G401.6 (cell line): ENCODE results near the gene SERPING1.

Experiments used
- FAIRE-seq: peaks from 2 replicates; lab custom pipeline; 2012; peaks lifted over from hg19 to GRCh38; lab: Jason Lieb, UNC

The SERPING1 gene

DNA sequence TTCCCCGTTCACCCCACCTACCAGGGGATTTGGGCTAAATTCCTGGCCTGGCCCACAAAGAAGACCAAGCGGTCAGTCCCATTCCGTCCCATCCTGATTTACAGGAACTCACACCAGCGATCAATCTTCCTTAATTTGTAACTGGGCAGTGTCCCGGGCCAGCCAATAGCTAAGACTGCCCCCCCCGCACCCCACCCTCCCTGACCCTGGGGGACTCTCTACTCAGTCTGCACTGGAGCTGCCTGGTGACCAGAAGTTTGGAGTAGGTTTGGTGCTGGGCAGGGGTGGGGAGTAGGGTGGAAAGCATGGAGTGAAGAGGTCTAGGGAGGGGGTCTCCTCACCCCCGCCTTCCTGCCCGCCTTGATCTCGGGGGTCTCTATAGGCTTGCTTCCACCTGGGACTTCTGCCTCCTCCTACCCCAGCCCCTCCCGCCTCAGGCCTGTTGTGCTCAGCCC is at the start of gene SERPING1:
TSS of gene SERPING1 (plus strand) at position 225 of the 455 bp plus-strand sequence. CDS start 586 bp downstream, outside the sequence.
- FAIRE-seq: no peak

DNA sequence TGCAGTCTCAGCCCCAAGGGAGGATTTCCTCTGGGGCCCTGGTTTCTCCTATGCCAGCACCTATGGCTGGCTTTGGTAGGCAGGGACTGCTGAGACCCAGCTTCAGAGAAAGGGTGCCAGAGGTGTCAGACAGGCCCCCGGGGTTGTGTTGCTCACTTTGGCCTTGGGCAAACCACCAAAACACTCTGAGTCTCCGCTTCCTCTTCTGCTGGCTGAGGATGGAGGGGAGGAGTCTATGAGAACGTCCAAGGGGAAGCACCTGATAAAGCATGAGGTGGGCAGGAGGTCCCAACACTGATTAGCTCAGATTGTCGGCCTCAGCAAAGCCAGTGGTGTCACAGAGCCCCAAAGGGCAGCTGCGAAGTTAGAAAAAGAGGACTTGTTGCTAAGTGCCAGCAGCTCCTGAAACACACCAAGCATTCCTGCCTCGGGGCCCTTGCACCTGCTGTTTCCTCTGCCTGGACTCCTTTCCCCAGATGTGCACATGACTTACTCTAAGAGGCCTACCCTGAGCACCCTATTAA is 49.6 kb upstream of the SERPING1 start:
- FAIRE-seq: no peak

DNA sequence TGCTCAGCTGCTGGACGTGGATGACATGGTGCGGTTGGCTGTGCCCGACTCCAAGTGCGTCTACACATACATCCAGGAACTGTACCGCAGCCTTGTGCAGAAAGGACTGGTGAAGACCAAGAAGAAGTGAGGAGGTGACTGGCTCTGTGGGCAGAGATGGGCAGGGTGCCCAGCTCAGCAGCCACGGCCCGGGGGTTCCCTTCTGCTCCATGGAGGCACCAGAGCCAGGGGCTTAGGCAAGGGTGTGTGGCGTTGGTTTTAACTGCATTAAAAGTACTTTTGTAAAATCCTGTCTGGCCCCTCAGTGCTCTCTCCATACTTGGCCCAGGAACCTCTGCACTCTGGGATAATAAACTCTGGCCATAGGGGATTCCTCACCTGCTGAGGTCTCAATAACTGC is 47.5 kb upstream of the SERPING1 start:
- FAIRE-seq: no peak

DNA sequence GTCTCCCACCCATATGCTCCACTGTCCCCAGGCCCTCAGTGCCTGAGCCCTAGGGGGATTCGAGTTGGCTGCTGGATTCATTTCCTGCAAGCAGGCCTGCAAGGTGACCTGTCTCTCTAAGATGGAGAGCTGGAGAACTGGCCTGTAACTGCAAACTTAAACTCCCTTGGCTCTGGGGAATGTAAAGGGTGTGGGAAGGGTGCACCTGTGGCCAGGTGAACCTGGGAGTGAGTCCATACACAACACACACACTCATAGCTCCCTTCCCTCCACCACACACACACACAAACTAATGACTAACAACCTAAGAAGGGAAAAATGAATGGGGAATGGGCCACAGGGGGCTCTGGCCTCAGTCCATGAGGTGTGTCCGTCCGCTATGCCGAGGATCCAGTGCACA is 45.5 kb upstream of the SERPING1 start:
- FAIRE-seq: no peak

DNA sequence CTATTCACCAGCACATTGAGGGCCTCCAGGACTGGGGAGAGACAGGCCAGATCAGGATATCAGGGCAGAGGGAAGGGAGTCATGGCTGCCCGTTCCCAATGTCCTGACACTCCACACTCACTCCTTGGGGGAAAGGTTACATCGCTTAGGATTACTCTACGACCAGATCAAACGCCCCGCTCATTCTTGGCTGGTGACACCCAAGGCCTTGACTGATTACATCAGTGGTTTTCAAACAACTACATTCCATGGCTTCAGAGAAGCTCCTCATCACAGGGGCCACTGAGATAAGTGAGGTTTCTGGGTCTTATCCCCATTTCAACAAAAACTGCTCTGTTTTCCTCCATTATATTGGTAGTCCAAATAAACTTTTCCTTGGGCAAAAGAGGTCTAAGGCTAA is 45.0 kb upstream of the SERPING1 start:
- no peak for FAIRE-seq

DNA sequence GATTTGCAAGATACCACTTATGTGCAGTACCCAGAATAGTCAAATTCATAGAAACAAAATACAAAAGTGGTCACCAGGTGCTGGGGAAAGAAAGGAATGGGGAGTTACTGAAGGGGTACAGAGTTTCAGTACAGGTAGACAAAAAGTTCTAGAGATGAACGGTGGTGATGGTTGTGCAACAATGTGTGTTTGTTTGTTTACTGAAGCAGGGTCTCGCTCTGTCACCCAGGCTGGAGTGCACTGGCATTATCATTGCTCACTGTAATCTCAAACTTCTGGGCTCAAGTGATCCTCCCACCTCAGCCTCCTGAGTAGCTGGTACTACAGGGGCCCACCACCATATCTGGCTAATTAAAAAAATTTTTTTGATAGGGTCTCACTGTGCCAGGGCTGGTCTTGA is 42.1 kb upstream of the SERPING1 start:
- no peak for FAIRE-seq

DNA sequence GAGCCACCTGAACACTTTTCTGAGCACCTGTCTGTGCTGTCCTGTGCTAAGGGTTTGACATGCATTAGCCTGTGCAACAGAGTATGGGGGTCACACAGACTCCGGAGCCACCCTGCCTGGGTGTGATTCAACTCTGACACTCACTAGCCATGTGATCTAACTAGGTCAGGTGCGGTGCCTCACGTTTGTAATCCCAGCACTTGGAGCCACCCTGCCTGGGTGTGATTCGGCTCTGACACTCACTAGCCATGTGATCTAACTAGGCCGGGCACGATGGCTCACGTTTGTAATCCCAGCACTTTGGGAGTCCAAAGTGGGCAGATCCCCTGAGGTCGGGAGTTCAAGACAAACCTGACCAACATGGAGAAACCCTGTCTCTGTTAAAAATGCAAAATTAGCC is 41.4 kb upstream of the SERPING1 start:
- no peak for FAIRE-seq

DNA sequence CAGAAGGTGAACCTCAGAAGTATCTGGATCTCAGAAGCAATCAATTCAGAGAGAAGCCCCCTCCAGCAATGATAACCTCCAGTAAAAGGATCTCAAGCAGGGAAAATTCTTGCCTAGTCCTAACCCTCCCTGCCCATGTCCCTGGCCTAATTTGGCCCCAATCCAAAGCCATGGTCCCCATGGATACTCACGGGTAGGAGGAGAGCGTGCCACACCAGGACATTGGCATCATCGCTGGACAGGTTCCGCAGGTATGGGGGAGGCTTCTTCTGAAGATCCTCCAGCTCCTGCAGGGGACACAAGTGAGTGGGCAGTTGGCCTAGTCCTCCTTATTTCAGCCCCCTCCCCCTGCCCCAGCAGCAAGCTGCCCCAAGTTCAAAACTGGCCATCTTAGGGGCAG is 37.3 kb upstream of the SERPING1 start:
- no peak for FAIRE-seq

DNA sequence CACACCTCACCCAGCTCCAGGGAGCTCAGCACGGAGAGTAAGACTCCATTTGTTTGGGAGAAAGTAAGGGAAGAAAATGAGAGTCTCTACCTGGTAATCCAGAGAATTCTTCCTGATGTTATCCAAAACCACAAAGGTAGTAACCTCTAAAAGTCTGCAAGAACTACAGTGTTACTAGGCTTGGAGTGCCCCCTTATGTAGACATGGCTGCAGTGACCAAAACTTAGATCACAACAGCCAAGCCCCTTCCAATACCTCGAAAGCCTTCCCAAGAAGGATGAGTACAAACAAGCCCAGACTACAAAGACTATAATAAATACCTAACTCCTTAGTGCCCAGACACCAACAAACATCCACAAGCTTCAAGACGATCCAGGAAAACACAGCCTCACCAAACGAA is 34.9 kb upstream of the SERPING1 start:
- peak; percentile 90 for FAIRE-seq

DNA sequence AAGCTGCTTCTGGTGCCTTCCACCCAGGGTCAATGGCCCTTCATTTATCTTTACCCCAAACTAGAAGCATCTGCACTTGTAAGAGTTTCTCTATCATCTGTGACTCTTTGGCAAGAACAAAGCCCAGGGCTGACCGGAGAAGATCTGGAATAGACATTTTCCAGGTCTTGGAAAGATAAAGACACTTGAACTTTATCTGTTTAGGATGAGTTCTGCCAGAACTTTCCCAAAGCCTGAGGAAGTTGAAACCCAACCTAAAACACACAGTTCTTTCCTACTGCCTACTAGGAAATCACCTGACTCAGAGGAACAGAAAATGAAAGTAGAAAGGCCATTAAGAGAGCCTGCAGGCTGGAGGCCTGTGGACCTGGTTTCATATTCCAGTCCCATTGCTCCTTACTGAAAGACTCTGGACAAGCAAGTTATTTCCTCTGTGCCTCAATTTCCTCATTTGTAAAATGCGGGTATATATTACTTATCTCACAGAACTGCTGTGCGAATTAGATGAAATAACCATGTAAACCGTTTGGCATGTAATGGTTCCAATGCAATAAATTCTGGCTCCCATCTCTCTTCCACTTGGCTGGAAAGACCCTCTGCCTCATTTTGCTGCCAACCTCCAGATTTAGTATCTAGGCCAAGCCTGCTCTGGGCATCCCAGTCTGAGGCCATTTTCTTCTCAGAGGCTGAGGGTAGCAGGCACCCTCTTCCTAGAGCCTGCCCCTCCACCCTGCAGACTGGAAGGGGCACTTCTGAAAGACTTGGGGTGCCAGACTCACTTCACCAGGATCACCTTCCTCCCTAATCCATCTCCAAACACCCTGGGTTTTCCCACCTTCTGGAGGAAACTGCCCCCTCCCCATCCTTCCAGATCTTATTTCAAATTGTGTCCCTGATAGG is 31.2 kb upstream of the SERPING1 start:
- no peak for FAIRE-seq

DNA sequence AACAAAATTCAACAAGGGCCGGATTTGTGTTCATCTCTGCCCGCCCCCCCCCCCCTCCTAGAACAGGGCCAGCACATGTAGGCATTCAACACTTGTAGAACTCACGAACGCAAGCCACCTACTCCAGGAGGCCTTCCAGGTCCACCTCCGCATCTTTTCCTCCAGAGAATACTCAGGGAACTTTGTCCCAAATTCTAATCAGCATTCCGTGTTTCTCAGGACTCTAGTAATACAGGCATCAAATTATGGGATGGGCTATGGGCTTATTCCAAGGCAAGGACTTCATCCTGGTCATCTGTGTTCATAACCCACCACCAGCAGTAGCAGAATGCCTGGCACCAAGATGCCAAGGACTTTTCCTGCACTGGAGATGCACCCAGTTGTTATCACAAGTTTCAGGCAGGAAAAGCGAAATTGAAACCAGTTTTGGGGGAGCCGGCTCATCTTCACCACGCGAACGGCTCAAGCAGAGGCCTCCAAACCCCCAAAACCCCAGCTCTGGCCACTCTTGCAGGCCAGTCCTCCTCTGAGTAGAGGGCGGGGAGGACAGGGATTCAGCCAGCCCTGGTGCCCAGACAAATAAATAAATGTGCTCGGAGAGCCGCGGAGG is 30.5 kb upstream of the SERPING1 start:
- no peak for FAIRE-seq

DNA sequence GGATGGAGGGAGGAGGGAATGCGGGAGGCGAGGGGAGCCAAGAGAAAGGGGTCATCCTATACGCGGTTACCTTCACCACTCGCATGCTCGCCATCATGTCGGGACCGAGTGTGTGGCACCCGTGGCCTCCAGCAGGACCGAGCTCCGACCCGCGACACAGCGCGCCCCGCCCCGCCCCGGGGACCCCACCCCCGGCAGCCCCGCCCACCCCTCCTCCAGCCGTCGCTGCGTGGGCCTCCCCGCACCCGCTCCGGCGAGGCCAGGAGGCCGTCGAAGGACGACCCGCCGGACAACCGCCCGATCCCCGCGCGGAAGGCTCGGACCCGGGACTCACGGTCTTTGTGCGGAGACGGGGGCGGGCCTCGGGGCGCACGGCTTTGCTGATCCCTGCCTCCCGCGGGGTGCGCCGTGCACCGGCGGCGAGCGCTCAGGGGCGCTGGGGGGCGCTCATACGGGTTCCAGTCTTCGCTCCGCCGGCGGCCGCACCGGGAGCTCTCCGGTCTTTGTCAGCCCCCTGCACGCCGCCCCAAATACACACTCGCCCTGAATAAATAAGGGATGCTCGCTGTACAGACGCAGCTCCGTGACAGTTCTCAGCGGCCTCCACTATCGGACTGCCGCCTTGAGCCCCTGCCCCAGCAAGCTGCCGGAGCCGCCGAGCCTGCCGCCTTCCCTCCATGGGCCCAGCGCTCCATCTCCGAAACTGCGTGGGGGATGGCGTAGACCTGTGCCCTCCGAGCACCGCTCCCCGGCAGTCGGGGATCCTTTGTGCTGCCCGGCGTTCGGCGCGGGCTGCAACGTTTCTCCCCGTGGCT is 29.8 kb upstream of the SERPING1 start, which contains the start of gene UBE2L6:
TSS of gene UBE2L6 (minus strand) at position 158 of the 815 bp plus-strand sequence. CDS start at position 97, 61 bp downstream.
- no peak for FAIRE-seq

DNA sequence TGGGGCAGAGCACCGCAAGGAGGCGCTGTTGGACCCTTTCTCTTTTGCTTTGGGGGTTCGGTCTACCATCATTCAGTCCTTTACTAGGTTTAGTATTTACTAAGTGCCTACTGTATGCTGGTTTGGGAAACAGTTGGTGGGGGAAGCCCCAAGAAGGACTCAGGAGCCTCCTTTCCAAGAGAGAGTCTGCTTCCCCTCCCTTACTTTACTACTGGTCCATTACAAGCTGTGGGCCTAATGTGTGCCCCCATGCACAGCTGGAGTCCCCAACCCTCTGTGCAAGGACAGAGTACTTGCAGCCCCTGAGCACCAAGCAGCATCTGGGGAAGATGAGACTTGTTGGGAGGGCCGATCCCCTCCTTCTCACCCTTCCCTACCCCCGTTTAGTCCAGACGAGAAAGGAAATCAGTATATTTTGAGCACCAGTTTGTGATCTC is 29.1 kb upstream of the SERPING1 start:
- no peak for FAIRE-seq

DNA sequence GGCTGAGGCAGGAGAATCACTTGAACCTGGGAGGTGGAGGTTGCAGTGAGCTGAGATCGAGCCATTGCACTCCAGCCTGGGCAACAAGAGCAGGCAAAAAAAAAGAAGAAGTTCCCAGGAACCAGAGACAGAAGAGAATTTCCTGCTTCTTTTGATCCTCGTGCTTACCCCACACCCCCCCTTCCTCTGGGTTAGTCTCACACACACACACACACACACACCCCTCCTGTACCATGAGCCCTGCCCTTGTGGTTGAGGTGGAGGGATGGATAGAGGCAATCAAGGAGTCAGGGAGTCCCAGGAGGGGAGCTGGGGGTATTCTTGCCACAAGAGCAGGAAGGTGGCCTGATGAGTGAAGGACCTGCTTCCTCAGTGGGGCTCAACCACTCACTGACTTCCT is 25.9 kb upstream of the SERPING1 start:
- FAIRE-seq: no peak

DNA sequence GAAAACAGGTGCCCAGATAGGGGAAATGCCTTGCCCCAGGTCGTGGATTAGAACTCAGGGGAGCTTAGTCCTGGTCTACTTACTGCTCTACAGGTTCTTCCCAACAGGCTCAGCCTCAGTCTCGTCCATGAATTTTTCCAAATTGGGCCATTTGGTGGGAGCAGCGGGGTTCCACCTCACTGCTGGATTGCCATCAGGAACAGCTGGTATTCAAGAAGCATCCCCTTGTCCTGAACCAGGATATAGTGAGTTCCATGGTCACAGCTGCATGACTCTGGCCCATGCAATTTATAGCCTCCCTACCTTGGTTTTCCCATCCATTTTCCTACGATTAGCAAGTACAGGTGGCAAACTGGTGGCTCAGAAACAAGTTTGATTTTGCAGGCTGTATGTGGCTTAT is 23.4 kb upstream of the SERPING1 start:
- FAIRE-seq: no peak

DNA sequence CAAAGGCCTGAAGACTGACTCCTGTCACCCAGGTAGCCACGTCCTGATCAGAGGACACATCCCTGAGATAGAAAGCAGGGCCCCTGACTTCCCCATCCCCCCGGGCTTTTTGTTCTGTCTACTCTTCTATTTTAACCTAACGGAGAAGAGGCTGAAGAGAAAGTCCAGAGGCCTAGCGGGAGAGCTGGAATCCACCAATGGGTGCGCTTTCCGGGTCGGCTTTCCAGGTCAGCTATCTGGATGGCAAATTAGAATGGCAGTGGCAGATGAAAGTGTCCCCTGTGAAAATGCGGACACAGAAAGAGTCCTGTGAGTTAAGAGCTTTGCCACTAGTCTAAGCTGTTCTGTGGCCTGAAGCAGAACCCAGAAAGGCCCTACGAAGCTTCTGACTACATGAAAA is 13.1 kb upstream of the SERPING1 start:
- no peak for FAIRE-seq

DNA sequence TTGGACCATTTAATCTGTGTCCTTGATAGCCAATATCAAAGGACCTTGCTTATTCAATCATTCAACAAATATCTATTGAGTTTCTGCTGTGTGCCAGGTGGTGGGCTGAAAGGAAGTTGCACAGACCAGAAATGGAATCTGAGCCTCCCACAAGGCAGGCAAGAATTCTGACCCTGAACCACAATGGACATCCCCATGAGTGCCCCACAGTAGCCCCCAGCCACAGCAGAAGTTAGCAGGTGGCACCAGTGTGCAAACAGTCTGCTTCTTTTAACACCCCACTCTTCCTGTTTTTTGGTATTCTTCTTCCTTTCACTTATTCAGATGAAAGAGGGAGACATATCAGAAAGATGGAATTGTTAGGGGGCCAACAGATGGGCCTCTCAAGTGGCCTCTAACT is 12.2 kb upstream of the SERPING1 start:
- FAIRE-seq: no peak

DNA sequence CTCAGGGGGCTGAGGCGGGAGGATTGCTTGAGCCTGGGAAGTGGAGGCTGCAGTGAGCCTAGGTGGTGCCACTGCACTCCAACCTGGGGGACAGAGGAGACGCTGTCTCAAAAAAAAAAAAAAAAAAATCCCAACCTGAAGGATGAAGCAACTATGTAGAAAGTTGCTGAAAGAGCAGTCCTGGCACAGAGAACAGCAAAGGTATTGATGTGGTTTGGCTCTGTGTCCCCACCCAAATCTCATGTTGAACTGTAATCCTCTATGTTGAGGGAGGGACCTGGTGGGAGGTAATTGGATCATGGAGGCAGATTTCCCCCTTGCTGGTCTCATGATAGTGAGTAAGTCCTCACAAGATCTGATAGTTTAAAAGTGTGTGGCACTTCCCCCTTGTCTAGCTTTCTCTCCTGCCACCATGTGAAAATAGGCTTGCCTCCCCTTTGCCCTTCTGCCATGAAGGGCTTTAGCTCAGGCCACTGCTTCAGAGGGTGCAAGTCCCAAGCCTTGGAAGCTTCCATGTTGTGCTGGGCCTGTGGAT is 10.7 kb upstream of the SERPING1 start:
- FAIRE-seq: no peak

DNA sequence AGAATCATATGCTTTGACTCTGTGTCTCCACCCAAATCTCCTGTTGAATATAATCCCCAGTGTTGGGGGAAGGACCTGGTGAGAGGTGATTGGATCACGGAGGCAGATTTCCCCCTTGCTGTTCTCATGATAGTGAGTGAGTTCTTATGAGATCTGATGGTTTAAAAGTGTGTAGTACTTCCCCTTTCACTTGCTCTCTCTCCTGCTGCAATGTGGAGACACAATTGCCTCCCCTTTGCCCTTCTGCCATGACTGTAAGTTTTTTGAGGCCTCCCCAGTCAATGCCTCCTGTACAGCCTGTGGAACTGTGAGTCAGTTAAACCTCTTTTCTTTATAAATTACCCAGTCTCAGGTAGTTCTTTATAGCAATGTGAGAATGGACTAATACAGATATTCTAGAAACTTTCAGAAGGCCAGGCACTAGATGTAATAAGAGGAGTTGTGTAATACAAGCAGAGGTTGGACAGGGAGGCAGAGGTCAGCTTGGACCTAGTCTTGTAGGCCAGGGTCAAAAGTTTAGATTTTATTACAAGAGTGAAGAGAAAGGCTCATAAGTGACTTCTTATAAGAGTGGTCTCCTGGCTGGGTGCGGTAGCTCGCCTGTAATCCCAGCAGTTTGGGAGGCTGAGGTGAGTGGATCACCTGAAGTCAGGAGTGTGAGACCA is 9.3 kb upstream of the SERPING1 start:
- FAIRE-seq: no peak

DNA sequence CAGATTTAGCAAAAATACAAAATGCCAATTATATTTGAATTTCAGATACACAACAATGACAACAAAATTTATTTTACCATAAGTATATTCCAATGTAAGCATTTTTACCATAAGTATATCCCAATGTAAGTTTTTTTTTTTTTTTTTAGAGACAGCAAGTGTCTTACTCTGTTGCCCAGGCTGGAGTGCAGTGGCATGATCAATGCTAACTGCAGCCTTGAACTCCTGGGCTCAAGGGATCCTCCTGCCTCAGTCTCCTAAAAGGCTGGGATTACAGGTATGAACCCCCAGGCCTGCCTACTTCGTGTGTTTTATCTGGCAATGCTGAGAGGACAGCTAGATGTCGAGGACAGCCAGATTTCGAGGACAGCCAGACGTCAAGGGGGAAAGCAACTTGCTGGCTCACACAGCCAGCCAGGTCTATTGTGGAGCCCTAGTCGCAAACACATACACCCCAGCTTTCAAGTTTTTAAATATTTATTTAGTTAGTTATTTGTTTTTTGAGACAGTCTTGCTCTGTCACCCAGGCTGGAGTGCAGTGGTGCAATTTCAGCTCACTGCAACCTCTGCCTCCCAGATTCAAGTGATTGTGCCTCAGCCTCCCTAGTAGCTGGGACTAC is 1.1 kb upstream of the SERPING1 start:
- no peak for FAIRE-seq
